Measurements from ENCODE around the gene ABHD17B.

The ABHD17B gene

DNA sequence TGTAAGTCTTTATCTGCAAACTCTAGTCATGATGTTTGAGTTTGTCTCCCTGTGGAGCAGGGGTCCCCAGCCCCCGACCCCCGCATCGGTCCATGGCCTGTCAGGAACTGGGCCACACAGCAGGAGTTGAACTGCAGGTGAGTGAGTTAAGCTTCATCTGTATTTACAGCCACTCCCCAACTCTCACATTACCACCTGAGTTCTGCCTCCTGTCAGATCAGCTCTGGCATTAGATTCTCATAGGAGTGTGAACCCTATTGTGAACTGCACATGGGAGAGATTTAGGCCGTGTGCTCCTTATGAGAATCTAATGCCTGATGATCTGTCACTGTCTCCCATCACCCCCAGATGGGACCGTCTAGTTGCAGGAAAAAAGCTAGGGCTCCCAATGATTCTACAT is 7.4 kb upstream of the ABHD17B start:
- TF ChIP-seq, protein P1, sequence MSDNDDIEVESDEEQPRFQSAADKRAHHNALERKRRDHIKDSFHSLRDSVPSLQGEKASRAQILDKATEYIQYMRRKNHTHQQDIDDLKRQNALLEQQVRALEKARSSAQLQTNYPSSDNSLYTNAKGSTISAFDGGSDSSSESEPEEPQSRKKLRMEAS (IDR thresholded peaks at IDR 0.05): no peak
- TF ChIP-seq ZBTB7A (IDR thresholded peaks at IDR 0.05; ENCODE audit: low read depth): no peak
- TF ChIP-seq, protein P2, sequence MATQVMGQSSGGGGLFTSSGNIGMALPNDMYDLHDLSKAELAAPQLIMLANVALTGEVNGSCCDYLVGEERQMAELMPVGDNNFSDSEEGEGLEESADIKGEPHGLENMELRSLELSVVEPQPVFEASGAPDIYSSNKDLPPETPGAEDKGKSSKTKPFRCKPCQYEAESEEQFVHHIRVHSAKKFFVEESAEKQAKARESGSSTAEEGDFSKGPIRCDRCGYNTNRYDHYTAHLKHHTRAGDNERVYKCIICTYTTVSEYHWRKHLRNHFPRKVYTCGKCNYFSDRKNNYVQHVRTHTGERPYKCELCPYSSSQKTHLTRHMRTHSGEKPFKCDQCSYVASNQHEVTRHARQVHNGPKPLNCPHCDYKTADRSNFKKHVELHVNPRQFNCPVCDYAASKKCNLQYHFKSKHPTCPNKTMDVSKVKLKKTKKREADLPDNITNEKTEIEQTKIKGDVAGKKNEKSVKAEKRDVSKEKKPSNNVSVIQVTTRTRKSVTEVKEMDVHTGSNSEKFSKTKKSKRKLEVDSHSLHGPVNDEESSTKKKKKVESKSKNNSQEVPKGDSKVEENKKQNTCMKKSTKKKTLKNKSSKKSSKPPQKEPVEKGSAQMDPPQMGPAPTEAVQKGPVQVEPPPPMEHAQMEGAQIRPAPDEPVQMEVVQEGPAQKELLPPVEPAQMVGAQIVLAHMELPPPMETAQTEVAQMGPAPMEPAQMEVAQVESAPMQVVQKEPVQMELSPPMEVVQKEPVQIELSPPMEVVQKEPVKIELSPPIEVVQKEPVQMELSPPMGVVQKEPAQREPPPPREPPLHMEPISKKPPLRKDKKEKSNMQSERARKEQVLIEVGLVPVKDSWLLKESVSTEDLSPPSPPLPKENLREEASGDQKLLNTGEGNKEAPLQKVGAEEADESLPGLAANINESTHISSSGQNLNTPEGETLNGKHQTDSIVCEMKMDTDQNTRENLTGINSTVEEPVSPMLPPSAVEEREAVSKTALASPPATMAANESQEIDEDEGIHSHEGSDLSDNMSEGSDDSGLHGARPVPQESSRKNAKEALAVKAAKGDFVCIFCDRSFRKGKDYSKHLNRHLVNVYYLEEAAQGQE (IDR thresholded peaks at IDR 0.05; ENCODE audit: low read depth): no peak
- no peak for TF ChIP-seq TCF12 (IDR thresholded peaks at IDR 0.05; ENCODE audit: low read depth)
- TF ChIP-seq CEBPB (IDR thresholded peaks at IDR 0.05): no peak
- no peak for TF ChIP-seq TEAD4 (IDR thresholded peaks at IDR 0.05)
- TF ChIP-seq TAF1 (IDR thresholded peaks at IDR 0.05; ENCODE audit: low read depth): no peak
- no peak for TF ChIP-seq YY1 (IDR thresholded peaks at IDR 0.05; ENCODE audit: low read depth)
- no peak for TF ChIP-seq NFIC (IDR thresholded peaks at IDR 0.05)
- TF ChIP-seq USF1 (IDR thresholded peaks at IDR 0.05): no peak
- TF ChIP-seq RAD21 (IDR thresholded peaks at IDR 0.05; ENCODE audit: low read depth): no peak
- no peak for TF ChIP-seq EGR1 (IDR thresholded peaks at IDR 0.05)
- no peak for TF ChIP-seq FOXM1 (IDR thresholded peaks at IDR 0.05; ENCODE audit: borderline replicate concordance, low read depth)
- TF ChIP-seq EP300 (IDR thresholded peaks at IDR 0.05; ENCODE audit: borderline replicate concordance): no peak
- TF ChIP-seq CREB1 (IDR thresholded peaks at IDR 0.05; ENCODE audit: low read depth): no peak

DNA sequence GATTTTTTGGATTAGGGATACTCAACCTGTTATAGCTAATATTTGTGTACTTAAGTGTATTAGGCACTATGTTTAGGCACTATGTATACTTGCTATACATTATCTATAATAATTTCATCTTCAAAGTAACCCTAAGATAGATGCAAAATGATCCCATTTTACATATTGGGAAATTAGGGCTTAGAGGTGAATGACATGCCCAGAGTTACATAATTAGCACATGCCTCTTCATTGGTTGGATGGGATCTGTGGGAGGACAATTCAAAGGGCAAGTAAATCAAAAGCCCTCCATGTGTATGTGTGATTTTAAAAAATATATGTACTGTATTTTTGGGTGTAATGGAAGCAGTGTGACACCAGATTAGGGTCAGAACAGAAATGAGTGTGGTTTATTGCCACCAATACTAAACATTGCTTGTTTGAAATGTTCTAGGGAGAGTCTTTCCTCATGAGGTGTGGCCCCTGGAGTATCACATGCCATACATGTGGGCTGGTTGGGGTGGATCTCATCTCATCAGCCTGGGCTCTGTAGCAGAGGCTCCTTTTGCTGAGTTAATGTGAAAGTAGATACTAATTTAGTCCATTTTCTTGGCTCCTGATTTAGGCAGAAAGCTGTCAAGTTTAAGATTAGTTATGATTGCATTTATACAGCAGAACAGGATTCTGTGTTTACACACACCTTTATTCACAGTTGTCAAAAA is 6.0 kb upstream of the ABHD17B start:
- no peak for TF ChIP-seq NFIC (IDR thresholded peaks at IDR 0.05)
- TF ChIP-seq FOXM1 (IDR thresholded peaks at IDR 0.05; ENCODE audit: borderline replicate concordance, low read depth): no peak
- no peak for TF ChIP-seq TCF12 (IDR thresholded peaks at IDR 0.05; ENCODE audit: low read depth)
- TF ChIP-seq ZBTB7A (IDR thresholded peaks at IDR 0.05; ENCODE audit: low read depth): no peak

DNA sequence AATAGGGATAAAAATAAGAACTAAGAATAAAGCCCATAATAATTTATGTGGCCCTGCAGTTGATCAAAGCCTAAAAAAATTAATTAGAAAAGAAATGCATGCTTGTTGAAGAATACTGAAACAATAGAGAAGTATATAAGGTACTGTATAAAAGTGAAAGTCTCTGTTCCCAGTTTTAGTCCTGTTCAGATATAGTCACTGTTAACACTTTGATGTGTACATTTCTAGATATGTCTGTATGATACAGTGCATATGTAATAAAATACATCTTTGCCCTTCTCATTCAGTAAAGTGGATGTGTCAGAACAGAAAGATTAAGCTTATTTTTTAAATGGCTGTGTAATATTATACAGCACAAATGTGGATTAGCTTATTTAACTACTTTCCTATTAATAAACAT is 4.5 kb upstream of the ABHD17B start:
- TF ChIP-seq FOXM1 (IDR thresholded peaks at IDR 0.05; ENCODE audit: borderline replicate concordance, low read depth) (no peak), CEBPB (IDR thresholded peaks at IDR 0.05) (no peak), EGR1 (IDR thresholded peaks at IDR 0.05) (no peak), TEAD4 (IDR thresholded peaks at IDR 0.05) (no peak), EP300 (IDR thresholded peaks at IDR 0.05; ENCODE audit: borderline replicate concordance) (no peak), YY1 (IDR thresholded peaks at IDR 0.05; ENCODE audit: low read depth) (no peak), ZBTB7A (IDR thresholded peaks at IDR 0.05; ENCODE audit: low read depth) (no peak), RAD21 (IDR thresholded peaks at IDR 0.05; ENCODE audit: low read depth) (no peak), CREB1 (IDR thresholded peaks at IDR 0.05; ENCODE audit: low read depth) (no peak), NFIC (IDR thresholded peaks at IDR 0.05) (no peak), TAF1 (IDR thresholded peaks at IDR 0.05; ENCODE audit: low read depth) (no peak), USF1 (IDR thresholded peaks at IDR 0.05) (no peak), TCF12 (IDR thresholded peaks at IDR 0.05; ENCODE audit: low read depth) (no peak)
- TF ChIP-seq, protein P2 (IDR thresholded peaks at IDR 0.05; ENCODE audit: low read depth): no peak
- TF ChIP-seq, protein P1 (IDR thresholded peaks at IDR 0.05): no peak

DNA sequence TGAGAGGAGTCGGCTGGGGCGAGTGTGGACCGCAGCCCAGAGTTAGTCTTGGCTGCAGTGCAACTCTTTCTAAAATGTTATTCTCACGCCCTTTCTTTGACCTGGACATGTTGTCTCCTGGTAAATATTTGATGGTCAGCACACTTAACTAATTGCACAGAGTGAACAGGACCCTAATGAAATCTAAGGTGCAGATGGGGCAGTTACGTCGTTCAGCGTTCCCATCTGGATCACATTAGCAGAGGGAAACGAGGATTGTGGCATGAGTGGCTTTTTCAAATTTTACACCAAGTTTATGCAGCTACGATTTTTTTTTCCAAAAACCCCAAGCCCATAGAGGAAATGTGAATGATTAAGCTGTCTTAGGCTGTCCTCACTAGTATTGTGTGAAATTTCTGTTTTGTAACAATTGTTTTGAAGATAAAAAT is 929 bp upstream of the ABHD17B start:
- TF ChIP-seq YY1 (IDR thresholded peaks at IDR 0.05; ENCODE audit: low read depth) (no peak), ZBTB7A (IDR thresholded peaks at IDR 0.05; ENCODE audit: low read depth) (no peak), RAD21 (IDR thresholded peaks at IDR 0.05; ENCODE audit: low read depth) (no peak), FOXM1 (IDR thresholded peaks at IDR 0.05; ENCODE audit: borderline replicate concordance, low read depth) (no peak), EGR1 (IDR thresholded peaks at IDR 0.05) (no peak), TEAD4 (IDR thresholded peaks at IDR 0.05) (no peak), EP300 (IDR thresholded peaks at IDR 0.05; ENCODE audit: borderline replicate concordance) (no peak), CEBPB (IDR thresholded peaks at IDR 0.05) (no peak), TAF1 (IDR thresholded peaks at IDR 0.05; ENCODE audit: low read depth) (no peak), NFIC (IDR thresholded peaks at IDR 0.05) (no peak), CREB1 (IDR thresholded peaks at IDR 0.05; ENCODE audit: low read depth) (no peak), USF1 (IDR thresholded peaks at IDR 0.05) (no peak), TCF12 (IDR thresholded peaks at IDR 0.05; ENCODE audit: low read depth) (no peak)
- TF ChIP-seq, protein P2 (IDR thresholded peaks at IDR 0.05; ENCODE audit: low read depth): no peak
- TF ChIP-seq, protein P1 (IDR thresholded peaks at IDR 0.05): no peak

All from Ishikawa (cell line).